CD1c-positive myeloid dendritic cell (primary cell): ENCODE results near the gene HOXB7.

ENCODE experiments used
- DNase-seq: peaks from one replicate; pipeline ENCODE4 v3.0.0-alpha.2; 2016; ENCODE audit errors: extremely low spot score

HOXB7 gene

DNA sequence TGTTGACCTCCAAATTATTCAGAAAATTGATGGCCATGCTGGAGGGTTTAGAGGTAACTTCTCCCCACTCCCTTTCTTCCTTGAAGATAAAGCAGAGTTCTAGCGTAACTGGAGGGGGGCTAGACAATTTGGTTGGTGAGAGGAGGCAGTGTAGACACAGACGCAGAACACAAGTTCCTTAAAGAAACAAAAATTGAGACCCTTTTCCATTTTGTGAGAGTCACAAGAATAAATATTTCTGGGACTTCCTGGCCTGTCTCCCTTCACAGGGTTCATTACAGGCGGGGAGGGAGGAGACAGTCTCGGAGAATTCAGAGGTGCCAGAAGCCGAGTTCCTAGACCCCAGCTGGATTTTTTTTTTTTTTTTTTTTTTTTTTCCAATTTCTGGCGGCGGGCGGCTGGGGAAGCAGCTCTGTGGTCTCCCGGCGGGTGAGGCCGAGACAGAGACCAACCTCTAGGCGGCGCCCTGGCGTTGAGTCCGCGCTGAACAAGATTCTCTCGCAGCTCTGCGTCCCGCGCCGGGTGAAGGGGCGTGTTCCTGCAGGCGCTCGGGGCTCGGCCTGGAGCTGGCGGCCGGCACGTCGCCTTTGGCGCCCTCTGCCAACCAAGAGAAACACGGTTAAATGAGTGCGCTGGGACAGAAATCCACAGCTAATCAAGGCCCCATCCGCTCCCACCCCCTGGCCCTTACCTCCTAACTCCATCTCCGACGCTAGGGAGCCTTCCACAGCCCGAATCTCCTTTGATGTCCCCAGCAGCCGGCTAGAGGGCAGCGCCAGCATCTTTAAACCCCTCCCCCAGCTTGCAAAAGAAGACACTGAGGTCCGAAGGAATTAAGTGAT, 25.6 kb upstream of the HOXB7 start:
- DNase-seq: peak; percentile 66

- no peak for DNase-seq
Observed at GRCh38 chr17:48634493-48635208, 23.8 kb upstream of the HOXB7 start.

DNA sequence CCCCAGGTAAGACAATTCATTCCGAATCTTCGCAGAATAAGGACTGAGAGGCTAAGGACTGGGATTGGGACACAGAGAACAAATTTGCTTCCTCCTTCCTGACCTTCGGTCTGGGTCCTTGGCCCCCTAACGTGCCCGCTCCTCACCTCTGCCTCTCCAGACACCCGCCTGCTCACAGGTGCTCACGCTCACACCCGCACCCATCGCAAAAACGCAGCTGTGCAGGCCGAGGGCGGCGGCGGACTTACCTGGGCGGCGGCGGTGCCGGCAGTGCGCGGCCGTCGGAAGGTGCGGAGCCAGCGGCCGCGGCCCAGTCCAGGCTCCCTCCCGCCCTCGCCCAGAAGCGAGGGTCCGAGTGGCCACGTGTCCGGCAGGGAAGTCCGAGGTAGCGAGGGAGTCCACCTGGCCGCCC, 22.5 kb upstream of the HOXB7 start:
- DNase-seq: no peak

GRCh38 chr17:48632579-48633265, 21.9 kb upstream of the HOXB7 start:
- no peak for DNase-seq

DNA sequence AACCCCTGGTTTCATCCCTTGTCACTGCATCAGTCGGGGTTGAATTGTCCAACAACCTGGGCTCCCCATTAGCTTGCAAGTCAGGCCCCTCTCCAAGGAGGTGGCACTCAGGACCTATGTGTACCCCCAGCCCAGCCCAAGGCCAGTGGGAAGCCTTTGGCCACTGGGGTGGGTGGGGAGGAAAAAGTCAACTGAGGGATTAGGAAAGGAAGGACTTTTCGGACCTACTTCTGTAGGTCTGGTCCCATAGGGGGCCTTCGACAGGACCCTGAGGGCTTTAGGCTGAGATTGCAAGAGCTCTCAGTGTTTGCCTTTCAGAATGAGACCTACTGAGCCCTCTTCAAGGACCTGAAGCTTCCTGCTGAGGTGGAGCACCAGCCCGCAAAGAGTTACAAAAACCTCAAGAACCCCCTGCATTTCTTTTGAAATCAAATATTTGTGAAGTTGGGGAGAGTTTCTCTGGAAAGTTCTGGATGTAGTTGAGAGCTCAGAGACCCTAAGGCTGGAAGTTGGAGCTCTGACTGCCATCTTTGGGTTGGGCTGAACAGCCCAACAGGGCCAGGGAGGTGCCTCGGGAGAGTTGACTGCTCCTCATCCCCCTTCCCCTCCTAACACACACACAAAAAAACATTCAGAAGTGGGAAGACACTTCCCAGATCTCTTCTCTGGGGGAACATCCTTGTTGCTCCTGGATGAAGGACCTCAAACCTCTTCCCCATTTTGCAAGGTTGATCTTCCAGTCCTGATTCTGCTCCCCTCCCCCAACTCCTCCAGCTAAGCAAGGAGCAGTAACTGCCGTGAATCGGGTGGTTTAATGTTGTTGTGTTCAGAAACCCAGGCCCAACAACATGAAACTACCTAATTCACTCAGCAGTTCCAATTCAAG, 21.1 kb upstream of the HOXB7 start:
- DNase-seq: no peak

DNA sequence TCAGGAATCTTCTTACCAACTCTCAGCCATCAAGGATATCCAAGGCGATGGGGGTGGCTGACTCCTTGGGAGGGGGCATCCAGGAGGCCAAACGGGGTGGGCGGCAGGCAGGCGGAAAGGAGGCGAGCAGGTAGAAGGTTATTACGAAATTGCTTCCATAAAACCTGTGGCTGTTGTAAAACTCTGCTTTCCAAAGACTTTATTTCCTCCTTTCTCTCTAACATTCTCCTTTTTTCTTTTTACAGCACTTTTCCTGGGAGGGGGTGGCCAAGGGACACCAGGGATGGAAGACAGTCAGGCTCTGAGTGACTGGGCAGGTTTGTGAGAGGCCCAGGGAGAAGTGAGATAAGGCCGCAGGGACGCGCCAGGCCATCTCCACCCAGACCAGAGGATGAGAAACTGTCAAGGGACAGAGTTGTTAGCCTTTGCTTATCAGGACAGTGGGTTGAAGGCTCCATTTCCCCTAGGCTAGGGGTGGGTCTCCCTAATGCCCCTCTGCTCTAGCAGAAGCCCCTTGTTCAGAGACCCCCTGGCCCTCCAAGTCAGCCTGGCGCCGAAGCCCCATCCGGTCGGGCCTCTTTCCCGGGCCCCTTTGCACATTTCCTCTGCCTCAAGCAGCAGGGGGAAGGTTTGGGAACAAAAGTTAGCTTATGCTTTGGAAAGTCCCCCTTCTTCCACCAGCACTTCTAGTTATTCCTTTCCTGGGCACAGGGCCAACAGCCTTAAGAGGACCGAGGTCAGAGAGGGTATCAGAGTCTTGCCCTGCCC, 20.3 kb upstream of the HOXB7 start:
- no peak for DNase-seq

GRCh38 chr17:48630009-48630924, 19.4 kb upstream of the HOXB7 start:
- no peak for DNase-seq

- DNase-seq: no peak
Observed at GRCh38 chr17:48629411-48629759, 18.6 kb upstream of the HOXB7 start.

GRCh38 chr17:48628649-48629410, 18.0 kb upstream of the HOXB7 start:
- peak; percentile 34 for DNase-seq

DNA sequence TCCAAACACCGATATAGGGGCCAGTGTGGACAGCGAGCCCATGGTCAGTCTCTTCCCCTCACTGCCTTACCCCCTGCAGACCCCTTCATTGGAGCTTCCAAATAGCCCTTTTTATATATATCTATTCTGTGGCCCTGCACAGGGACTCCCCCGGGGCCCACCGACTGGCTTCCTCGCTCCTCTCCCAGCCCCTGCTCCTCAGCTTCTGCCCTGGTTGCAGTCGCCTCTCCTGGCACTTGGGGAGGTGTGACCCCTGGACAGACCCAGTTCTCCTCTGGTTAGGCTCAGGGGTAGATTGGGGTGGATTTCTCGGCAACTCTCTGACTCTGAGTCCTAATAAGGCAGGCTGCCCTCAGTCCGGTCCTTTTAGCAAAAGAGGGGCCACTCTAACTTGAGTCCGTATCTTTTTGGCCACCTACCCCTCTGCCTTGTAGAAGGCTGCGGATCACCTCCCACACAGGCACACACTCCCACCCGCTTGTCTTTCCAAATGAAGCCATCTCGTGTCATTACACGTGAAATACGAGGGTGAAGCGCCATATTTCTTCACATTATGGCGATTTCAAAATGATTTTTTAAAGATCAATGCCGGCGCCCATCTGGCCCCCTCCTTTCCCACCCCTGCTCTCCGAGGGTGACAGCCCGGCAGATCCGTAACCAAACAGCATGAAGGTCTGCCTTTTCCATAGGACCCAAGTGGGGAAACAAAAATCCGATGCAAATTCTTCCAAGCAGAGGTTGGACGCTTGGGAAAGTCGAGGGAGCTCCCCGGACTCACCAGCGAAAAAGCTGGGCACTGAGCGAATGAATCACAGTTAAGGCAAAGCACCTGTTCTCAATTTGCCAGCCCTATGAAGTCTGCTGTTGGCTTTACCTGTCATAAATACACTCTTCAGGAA, 17.1 kb upstream of the HOXB7 start:
- no peak for DNase-seq

DNA sequence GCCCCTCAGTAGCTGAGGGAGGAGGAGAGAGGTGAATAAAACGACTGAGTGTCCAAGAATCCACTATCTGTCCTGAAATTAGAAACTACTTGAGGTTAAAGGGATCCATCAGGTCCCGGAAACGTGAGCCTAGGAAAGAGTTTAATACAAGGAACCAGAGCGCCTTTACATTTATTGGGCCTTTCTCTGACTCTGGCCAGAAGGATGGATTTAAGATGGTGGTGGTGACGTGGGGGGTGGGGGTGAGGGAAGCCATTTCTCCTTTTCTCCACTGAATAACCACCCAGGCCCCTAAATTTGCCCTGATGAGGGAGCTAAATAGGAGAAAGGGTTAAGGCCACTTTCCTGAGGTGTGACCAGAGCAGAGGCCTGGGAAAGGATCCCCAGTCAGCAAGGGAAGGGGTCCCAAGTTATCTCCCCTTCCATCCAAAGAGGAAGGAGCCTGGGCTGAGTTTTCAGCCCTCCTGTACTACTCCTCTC, 16.3 kb upstream of the HOXB7 start:
- no peak for DNase-seq

DNA sequence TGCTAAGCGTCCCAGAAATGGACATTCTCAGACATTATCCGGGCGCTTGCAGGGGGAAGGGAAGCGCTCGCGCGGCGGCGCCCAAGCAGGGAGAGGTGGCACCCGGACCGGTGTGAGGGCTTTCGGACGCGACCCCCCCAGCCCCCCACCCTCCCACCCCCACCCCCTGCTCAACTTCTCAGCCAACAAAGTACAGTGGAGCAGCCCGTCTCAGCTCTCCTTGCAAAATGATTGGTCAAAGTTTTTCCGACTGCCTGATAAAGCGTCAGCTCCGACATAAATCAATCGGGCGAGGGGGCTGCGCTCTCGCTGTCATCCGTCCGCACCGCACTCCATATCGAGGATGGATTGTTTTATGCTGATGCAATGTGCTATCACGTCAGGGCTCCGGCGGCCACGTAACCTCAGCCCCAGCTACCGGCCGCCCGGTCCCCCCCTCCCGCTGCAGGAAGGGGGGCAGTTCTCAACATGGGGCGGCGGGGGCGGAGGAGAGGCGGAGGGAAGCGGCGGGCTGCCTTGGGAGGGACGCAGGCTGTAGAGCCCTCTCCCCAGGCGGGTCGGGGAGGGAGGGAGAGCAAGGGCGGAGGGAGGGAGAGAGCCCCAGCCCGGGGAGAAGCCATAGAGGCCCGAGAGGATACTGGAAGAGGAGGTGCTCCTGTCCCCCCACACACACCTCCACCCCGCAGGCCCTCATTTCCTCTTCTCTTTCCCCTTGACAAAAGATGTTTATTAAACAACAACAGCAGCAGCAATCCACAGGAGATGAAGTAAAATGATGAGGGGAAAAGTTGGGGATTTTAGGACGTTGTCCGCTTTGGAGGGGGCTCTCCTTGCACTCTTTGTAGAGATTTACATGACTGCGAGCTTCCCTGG, 15.7 kb upstream of the HOXB7 start, which contains the start of gene HOXB9:
Gene HOXB9 (minus strand): TSS at position 114 of the 873 bp plus-strand sequence. CDS start 89 bp downstream, at position 25.
- no peak for DNase-seq

DNA sequence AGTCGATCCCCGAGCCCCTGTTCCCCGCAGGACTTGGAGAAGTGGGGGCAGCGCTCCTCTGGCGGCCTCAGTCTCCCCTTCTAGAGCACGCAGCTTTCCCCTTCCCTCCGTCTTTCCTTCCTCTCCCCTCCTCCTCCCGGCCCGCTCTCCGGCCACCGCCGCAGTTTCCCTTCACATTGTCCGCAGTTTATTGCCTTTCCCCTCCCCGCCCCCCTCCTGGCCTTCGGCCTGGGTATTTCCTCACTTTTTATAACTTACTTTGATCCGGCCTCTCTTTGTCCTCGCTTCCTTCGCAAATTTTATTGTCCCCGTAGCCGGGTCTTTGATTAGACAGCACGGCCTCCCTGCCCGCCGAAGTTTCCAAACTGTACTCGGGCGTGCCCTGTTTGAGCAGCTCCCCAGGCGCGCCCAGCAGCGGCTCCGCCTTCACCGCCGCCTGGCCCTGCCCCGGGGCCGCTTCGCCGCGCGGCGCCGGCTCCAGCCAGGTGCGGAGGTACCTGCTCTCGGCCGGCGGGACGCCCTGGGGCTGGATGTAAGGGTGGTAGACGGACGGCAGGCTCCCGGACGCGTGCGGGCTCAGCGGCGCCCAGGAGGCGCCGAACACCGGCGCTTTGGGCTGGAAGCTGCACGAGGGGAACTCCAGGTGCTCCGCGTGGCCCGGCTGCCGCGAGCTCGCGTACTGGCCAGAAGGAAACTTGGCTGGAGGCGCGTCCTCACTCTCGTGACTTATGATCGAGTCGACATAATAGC, 14.9 kb upstream of the HOXB7 start:
- peak; percentile 17 for DNase-seq

- no peak for DNase-seq
Observed at GRCh38 chr17:48624544-48625494, 14.0 kb upstream of the HOXB7 start.

DNA sequence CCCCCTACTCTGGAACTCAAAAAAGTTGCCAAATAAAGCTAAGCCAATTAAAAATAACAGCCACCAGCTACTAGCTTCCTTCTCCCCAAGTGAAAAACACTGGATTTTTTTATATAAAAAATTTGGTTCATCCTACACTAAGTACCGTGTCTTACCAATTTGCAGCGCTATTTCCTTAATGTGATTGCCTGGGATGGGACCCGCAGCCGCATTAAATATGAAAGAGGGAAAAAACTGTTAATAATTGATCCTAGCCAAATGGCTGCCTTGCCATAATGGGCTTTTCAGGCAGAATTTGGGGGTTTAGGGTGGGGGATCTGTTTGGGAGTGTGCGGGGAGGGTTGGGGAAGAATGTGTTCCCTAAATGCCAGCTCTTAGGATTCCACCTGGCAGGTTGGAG, 13.3 kb upstream of the HOXB7 start:
- no peak for DNase-seq
